ENCODE results near the gene AP1B1.

DNA sequence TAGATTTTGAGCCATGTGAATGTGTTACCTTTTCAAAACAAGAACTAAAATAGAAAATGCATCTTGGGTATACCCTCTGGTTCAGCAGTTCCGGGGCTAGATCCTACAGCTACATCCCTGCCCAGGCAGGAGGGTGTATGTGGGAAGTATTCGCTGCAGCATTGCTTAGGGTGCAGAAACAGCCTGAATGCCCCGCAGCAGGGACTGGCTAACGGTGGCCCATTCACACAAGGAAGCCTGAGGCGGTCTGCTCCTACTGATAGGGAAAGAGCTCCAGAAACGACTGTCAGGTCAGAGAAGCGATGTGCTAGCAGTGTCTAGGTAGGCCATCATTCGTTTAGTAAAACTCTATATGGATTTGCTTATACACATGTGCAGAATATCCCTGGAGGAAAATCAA is 63.0 kb downstream of the AP1B1 start:
- TF ChIP-seq, protein P1, sequence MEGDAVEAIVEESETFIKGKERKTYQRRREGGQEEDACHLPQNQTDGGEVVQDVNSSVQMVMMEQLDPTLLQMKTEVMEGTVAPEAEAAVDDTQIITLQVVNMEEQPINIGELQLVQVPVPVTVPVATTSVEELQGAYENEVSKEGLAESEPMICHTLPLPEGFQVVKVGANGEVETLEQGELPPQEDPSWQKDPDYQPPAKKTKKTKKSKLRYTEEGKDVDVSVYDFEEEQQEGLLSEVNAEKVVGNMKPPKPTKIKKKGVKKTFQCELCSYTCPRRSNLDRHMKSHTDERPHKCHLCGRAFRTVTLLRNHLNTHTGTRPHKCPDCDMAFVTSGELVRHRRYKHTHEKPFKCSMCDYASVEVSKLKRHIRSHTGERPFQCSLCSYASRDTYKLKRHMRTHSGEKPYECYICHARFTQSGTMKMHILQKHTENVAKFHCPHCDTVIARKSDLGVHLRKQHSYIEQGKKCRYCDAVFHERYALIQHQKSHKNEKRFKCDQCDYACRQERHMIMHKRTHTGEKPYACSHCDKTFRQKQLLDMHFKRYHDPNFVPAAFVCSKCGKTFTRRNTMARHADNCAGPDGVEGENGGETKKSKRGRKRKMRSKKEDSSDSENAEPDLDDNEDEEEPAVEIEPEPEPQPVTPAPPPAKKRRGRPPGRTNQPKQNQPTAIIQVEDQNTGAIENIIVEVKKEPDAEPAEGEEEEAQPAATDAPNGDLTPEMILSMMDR (IDR thresholded peaks at IDR 0.05), result no peak
- no peak for TF ChIP-seq POLR2A (IDR thresholded peaks at IDR 0.05)

Measured in heart left ventricle (tissue), 13 donors.